HepG2 (cell line): ENCODE results near the gene ZFAND2B. TPM values are rescaled to one million over a fixed set of nuclear protein-coding genes. Genes with fewer than 3 reads are reported as not detected.
A peak's percentile ranks its signal among the peaks of the same experiment; 100 is the strongest.

Source experiments
- ARID5B ChIP-seq: IDR thresholded peaks from 2 replicates; pipeline ENCODE4 v1.4.0; 2020; ENCODE audit warnings: mild to moderate bottlenecking, missing genetic modification reagents
- CEBPG ChIP-seq: IDR thresholded peaks from 2 replicates; pipeline ENCODE4 v1.6.1; 2016
- FOXP4 ChIP-seq: sonication (generic); formaldehyde crosslinking; IDR thresholded peaks from 2 replicates; pipeline ENCODE4 v1.4.0; 2020; ENCODE audit warnings: missing genetic modification reagents
- HMG20A ChIP-seq: IDR thresholded peaks from 2 replicates; pipeline ENCODE4 v1.6.1; 2016; ENCODE audit warnings: borderline replicate concordance
- HOXA7 ChIP-seq: sonication (generic); formaldehyde crosslinking; IDR thresholded peaks from 2 replicates; pipeline ENCODE4 v1.8.1; 2022; ENCODE audit warnings: mild to moderate bottlenecking, missing genetic modification reagents, moderate library complexity
- ISX ChIP-seq: sonication (generic); formaldehyde crosslinking; conservative IDR thresholded peaks from 2 replicates; pipeline ENCODE4 v1.5.0; 2020; ENCODE audit warnings: missing genetic modification reagents
- KLF11 ChIP-seq: IDR thresholded peaks from 2 replicates; pipeline ENCODE4 v1.6.1; 2016; ENCODE audit warnings: missing compliant biosample characterization
- MXD1 ChIP-seq: sonication (generic); formaldehyde crosslinking; IDR thresholded peaks from 2 replicates; pipeline ENCODE4 v1.4.0; 2020; ENCODE audit warnings: mild to moderate bottlenecking, missing genetic modification reagents
- NFAT5 ChIP-seq: sonication (generic); formaldehyde crosslinking; IDR thresholded peaks from 2 replicates; pipeline ENCODE4 v1.4.0; 2020; ENCODE audit warnings: missing genetic modification reagents
- RNF2 ChIP-seq: fragments of 450-650 bp; conservative IDR thresholded peaks from 2 replicates; pipeline ENCODE4 v1.6.1; 2016; ENCODE audit warnings: low read depth
- RXRA ChIP-seq: sonication (generic); formaldehyde crosslinking; IDR thresholded peaks from 2 replicates; pipeline ENCODE4 v1.5.1; 2020; ENCODE audit warnings: missing genetic modification reagents
- SNRNP70 ChIP-seq: fragments of 200-400 bp; formaldehyde crosslinking; IDR thresholded peaks from 2 replicates; pipeline ENCODE4 v1.6.1; 2017; ENCODE audit warnings: mild to moderate bottlenecking, low read depth, low read length, moderate library complexity
- SP2 ChIP-seq: sonication (generic); formaldehyde crosslinking; IDR thresholded peaks from 2 replicates; pipeline ENCODE4 v1.5.1; 2020; ENCODE audit warnings: mild to moderate bottlenecking, missing genetic modification reagents
- ZBTB34 ChIP-seq: sonication (generic); formaldehyde crosslinking; IDR thresholded peaks from 2 replicates; pipeline ENCODE4 v1.8.0; 2022; ENCODE audit warnings: mild to moderate bottlenecking, missing genetic modification reagents
- ZKSCAN5 ChIP-seq: sonication (generic); formaldehyde crosslinking; IDR thresholded peaks from 2 replicates; pipeline ENCODE4 v1.5.1; 2020; ENCODE audit warnings: mild to moderate bottlenecking, missing genetic modification reagents
- ZNF558 ChIP-seq: sonication (generic); formaldehyde crosslinking; IDR thresholded peaks from 2 replicates; pipeline ENCODE4 v1.9.0; 2022; ENCODE audit warnings: mild to moderate bottlenecking, missing genetic modification reagents, borderline replicate concordance
- ZNF720 ChIP-seq: sonication (generic); formaldehyde crosslinking; IDR thresholded peaks from 2 replicates; pipeline ENCODE4 v1.4.0; 2020; ENCODE audit warnings: missing genetic modification reagents
- ZNF776 ChIP-seq: sonication (generic); formaldehyde crosslinking; IDR thresholded peaks from 2 replicates; pipeline ENCODE4 v1.4.0; 2020; ENCODE audit warnings: mild to moderate bottlenecking, missing genetic modification reagents
- polyA plus RNA-seq, 8 experiments: library from polyadenylated mRNA; depleted of rRNA in 3 of 8; stranded (reverse) in 7 of 8; unstranded in 1 of 8; fragments of >200 nt; fragmentation: Illumina TruSeq in 4 of 8; extraction: Trizol in 4 of 8; gene quantifications; 2 replicates each; pipeline versions ENCODE4 v1.2.1 to v1.2.3, GENCODE V29; 2011 to 2016; ENCODE audit warnings: low read depth in 4 of 8, missing spikeins in 1 of 8, mixed read lengths in 1 of 8; ENCODE audit not compliant: insufficient read depth in 1 of 8
- total RNA-seq, 5 experiments: library from RNA; depleted of rRNA; stranded (reverse); fragments of >200 nt; fragmentation: Illumina TruSeq; extraction: Trizol; gene quantifications; 2 replicates each; pipeline ENCODE4 v1.2.3, GENCODE V29; 2016; ENCODE audit warnings: low read depth in 1 of 5

Gene ZFAND2B
- total and polyA plus RNA-seq, 2 of the 13 experiments (the other 11 are each of a cell fraction or from before 2014, with no cell fraction given): 53.3 to 115 TPM

- TF ChIP-seq FOXP4 (CRISPR knock-in tag) (no peak), ZNF558 (CRISPR knock-in tag) (no peak), ZNF720 (CRISPR knock-in tag) (no peak), KLF11 (CRISPR knock-in tag) (no peak), NFAT5 (CRISPR knock-in tag) (no peak), CEBPG (0 out of 2 replicates have a peak, but pooled peaks have one; percentile 12), SNRNP70 (no peak), MXD1 (peak; percentile 33; the same call in 1 of the 2 replicates), SP2 (no peak), ZKSCAN5 (CRISPR knock-in tag) (no peak), ZNF776 (CRISPR knock-in tag) (no peak), RXRA (CRISPR knock-in tag) (no peak), ARID5B (no peak), ZBTB34 (CRISPR knock-in tag) (no peak), HMG20A (CRISPR knock-in tag) (no peak), RNF2 (no peak), ISX (CRISPR knock-in tag) (0 out of 2 replicates have a peak, but pooled peaks have one; percentile 80), HOXA7 (no peak)
These were observed 23.5 kb downstream of the ZFAND2B start (continued) for GRCh38 chr2:219230059-219230540.
